B cell (primary cell): ENCODE results near the gene RNF38. TPM values are rescaled to one million over a fixed set of nuclear protein-coding genes. Genes with fewer than 3 reads are reported as not detected.

Experiments used
- ATAC-seq: fragments of 200-7000 bp; cut with Tn5 transposase; one replicate; pipeline ENCODE4 v1.10.0; 2021; ENCODE audit warnings: low read depth, mild to moderate bottlenecking, moderate number of reproducible peaks, moderate library complexity
- CTCF ChIA-PET: fragments of 350-600 bp; sonication (Branson Sonifier 250); formaldehyde crosslinking; loops from one replicate; lab custom pipeline; 2021; ENCODE audit warnings: antibody characterized with exemption, inconsistent platforms; lab: Charles Lee
- POLR2A ChIA-PET: fragments of 350-600 bp; sonication (Branson Sonifier 250); formaldehyde crosslinking; loops from one replicate; lab custom pipeline; 2021; ENCODE audit warnings: antibody characterized with exemption; lab: Charles Lee
- DNase-seq: peaks from one replicate; pipeline ENCODE4 v3.0.0; 2013
- H2AFZ ChIP-seq: 2 replicates; pipeline ENCODE4 v1.6.1; 2012; ENCODE audit warnings: mild to moderate bottlenecking, low read depth, low read length; ENCODE audit not compliant: insufficient read depth, poor library complexity, severe bottlenecking
- H3K27ac ChIP-seq, 2 donors: 1 replicate in 1 of 2; 2 replicates in 1 of 2; pipeline ENCODE4 v1.5.1; 2012 to 2013; ENCODE audit warnings: low read length in 2 of 2, mild to moderate bottlenecking in 2 of 2, moderate library complexity in 1 of 2
- H3K27me3 ChIP-seq, 4 experiments: fragments of 200-600 bp in 1 of 4; sonication (generic) in 1 of 4; replicated peaks in 1 of 4; 1 replicate in 2 of 4; 2 replicates in 2 of 4; pipeline versions ENCODE4 v1.6.1 to v1.7.0; 2013 to 2016; ENCODE audit warnings: low read length in 3 of 4, mild to moderate bottlenecking in 2 of 4, mixed read lengths in 1 of 4, moderate library complexity in 1 of 4; ENCODE audit not compliant: insufficient read depth in 4 of 4, control insufficient read depth in 3 of 4; ENCODE audit errors: control extremely low read depth in 1 of 4
- H3K36me3 ChIP-seq, 2 experiments: replicated peaks in 1 of 2; 1 replicate in 1 of 2; 2 replicates in 1 of 2; pipeline versions ENCODE4 v1.6.1 to v1.7.1; 2013; ENCODE audit warnings: low read length in 1 of 2; ENCODE audit not compliant: insufficient read depth in 2 of 2, control insufficient read depth in 1 of 2; ENCODE audit errors: control extremely low read depth in 1 of 2, extremely low read depth in 1 of 2
- H3K4me1 ChIP-seq, 2 donors: fragments of 200-600 bp in 1 of 2; sonication (generic) in 1 of 2; 1 replicate in 1 of 2; 2 replicates in 1 of 2; pipeline versions ENCODE4 v1.5.1 to v1.6.1; 2013 to 2017; ENCODE audit warnings: low read length in 2 of 2; ENCODE audit not compliant: control insufficient read depth in 2 of 2, insufficient read depth in 2 of 2
- H3K4me2 ChIP-seq: replicated peaks from 2 replicates; pipeline ENCODE3; 2012; ENCODE audit warnings: mild to moderate bottlenecking, low read depth, low read length; ENCODE audit not compliant: poor library complexity, severe bottlenecking
- H3K4me3 ChIP-seq, 5 experiments: fragments of 200-600 bp in 1 of 5; sonication (generic) in 1 of 5; 1 replicate in 3 of 5; 2 replicates in 2 of 5; pipeline versions ENCODE4 v1.5.1 to v1.7.0; 2011 to 2016; ENCODE audit warnings: low read length in 4 of 5, mild to moderate bottlenecking in 4 of 5, low read depth in 2 of 5, control low read depth in 1 of 5, moderate library complexity in 1 of 5; ENCODE audit not compliant: insufficient read depth in 1 of 5; ENCODE audit errors: control extremely low read depth in 1 of 5, extremely low read depth in 1 of 5
- H3K79me2 ChIP-seq: fragments of 200-600 bp; sonication (generic); one replicate; pipeline ENCODE4 v1.6.0; 2016; ENCODE audit warnings: low read length; ENCODE audit not compliant: control insufficient read depth, insufficient read depth
- H3K9ac ChIP-seq: fragments of 200-600 bp; sonication (generic); 2 replicates; pipeline ENCODE4 v1.6.1; 2017; ENCODE audit warnings: mild to moderate bottlenecking, low read length, moderate library complexity
- H3K9me3 ChIP-seq, 3 donors: one replicate each; pipeline versions ENCODE4 v1.6.1 to v1.7.1; 2013; ENCODE audit warnings: low read length in 2 of 3; ENCODE audit not compliant: control insufficient read depth in 2 of 3, insufficient read depth in 1 of 3; ENCODE audit errors: control extremely low read depth in 1 of 3
- H4K20me1 ChIP-seq: 2 replicates; pipeline ENCODE4 v1.6.0; 2012; ENCODE audit warnings: mild to moderate bottlenecking, low read length; ENCODE audit not compliant: insufficient read depth, control insufficient read depth, poor library complexity, severe bottlenecking
- H3K27ac Mint-ChIP-seq: one replicate; pipeline ENCODE4 v1.8.0; 2021; ENCODE audit warnings: mixed read lengths
- H3K27me3 Mint-ChIP-seq: one replicate; pipeline ENCODE4 v1.8.0; 2021; ENCODE audit warnings: mixed read lengths
- H3K4me1 Mint-ChIP-seq: one replicate; pipeline ENCODE4 v1.8.0; 2021; ENCODE audit warnings: mixed read lengths
- H3K4me3 Mint-ChIP-seq: one replicate; pipeline ENCODE4 v1.8.0; 2021; ENCODE audit warnings: mixed read lengths
- H3K9me3 Mint-ChIP-seq: one replicate; pipeline ENCODE4 v1.8.0; 2022; ENCODE audit warnings: mixed read lengths; ENCODE audit not compliant: insufficient read depth
- EZH2 ChIP-seq: IDR thresholded peaks from 2 replicates; pipeline ENCODE4 v1.6.1; 2012; ENCODE audit warnings: borderline replicate concordance, low read depth, mild to moderate bottlenecking, moderate library complexity, low read length; ENCODE audit not compliant: insufficient read depth, poor library complexity, severe bottlenecking
- WGBS: methylation state at CpG from one replicate; pipeline ENCODE4 v1.1.5; 2013; ENCODE audit warnings: missing lambda C conversion rate; ENCODE audit not compliant: insufficient coverage; 5-methylcytosine and 5-hydroxymethylcytosine counted together
- intact Hi-C: fragments of 100-400 bp; cut with micrococcal nuclease; formaldehyde crosslinking; loops from one replicate; pipeline ENCODE4 v1.10.0; 2022
- polyA plus RNA-seq: library from polyadenylated mRNA; depleted of rRNA; stranded (reverse); fragments of >200 nt; gene quantifications from 2 replicates; pipeline ENCODE4 v1.2.3, GENCODE V29; 2012
- total RNA-seq, 2 donors: library from RNA; stranded (reverse); fragments of 120-200 nt in 1 of 2; gene quantifications; 1 replicate in 1 of 2; 2 replicates in 1 of 2; pipeline versions ENCODE4 v1.2.3 to v1.2.4, GENCODE V29; 2013 to 2022
- TF ChIP-seq, protein P1 (sequence below): fragments of 200-600 bp; IDR thresholded peaks from one replicate; pipeline ENCODE4 v1.8.0; 2022; ENCODE audit warnings: antibody characterized with exemption, mild to moderate bottlenecking

The RNF38 gene
- total and polyA plus RNA-seq, 2 donors (not counting 1 experiment from before 2014, with no cell fraction given), result 25.2 to 81.6 TPM

DNA sequence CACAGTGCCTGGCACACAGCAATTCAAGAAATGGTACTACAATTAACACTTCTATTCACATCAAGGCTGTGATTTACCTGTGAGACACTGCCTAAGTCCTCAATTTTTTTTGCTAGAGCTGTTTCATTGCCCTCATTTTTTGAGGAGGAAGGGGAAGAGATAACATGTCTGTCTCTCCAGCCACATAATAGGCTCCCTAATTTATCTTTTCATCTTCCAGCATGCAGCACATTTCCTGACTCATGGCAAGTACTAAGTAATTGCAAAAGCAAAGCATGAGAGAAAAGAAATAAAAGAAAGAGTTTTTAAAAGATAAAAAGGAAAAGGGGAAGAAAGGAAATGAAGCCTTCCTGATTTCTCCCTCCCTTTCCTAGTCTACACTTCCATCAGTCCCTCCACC is 26.9 kb upstream of the RNF38 start:
- Mint-ChIP-seq H3K27ac (no peak overlapping the region), H3K27me3 (no peaks in the 10 kb centered on the region), H3K4me3 (no peak overlapping the region), H3K4me1 (peaks cover 2% of the 10 kb centered on the region), H3K9me3 (no peaks in the 10 kb centered on the region)
- no peak overlapping the region for H3K4me2 ChIP-seq
- H3K36me3 ChIP-seq, result peaks cover 9 to 15% of the 10 kb centered on the region in 2 experiments
- H4K20me1 ChIP-seq, result peaks cover 26% of the 10 kb centered on the region
- no peaks in the 10 kb centered on the region for H3K27me3 ChIP-seq
- intact Hi-C loops, result no loop called here
- CTCF ChIA-PET, result interaction anchor here (1.5 to 1.7 kb wide), 2 partner anchors 10 to 129 kb away, joined by 3 to 6 read pairs; no protein-coding TSS in a partner anchor
- ATAC-seq, result no peak
- no peak for DNase-seq
- H3K9ac ChIP-seq, result no peak overlapping the region
- H3K4me1 ChIP-seq, result no peaks in the 10 kb centered on the region
- POLR2A ChIA-PET, result no interaction called here
- TF ChIP-seq, protein P1, sequence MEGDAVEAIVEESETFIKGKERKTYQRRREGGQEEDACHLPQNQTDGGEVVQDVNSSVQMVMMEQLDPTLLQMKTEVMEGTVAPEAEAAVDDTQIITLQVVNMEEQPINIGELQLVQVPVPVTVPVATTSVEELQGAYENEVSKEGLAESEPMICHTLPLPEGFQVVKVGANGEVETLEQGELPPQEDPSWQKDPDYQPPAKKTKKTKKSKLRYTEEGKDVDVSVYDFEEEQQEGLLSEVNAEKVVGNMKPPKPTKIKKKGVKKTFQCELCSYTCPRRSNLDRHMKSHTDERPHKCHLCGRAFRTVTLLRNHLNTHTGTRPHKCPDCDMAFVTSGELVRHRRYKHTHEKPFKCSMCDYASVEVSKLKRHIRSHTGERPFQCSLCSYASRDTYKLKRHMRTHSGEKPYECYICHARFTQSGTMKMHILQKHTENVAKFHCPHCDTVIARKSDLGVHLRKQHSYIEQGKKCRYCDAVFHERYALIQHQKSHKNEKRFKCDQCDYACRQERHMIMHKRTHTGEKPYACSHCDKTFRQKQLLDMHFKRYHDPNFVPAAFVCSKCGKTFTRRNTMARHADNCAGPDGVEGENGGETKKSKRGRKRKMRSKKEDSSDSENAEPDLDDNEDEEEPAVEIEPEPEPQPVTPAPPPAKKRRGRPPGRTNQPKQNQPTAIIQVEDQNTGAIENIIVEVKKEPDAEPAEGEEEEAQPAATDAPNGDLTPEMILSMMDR, result no peak
- TF ChIP-seq EZH2, result no peak
- no peak overlapping the region for H2AFZ ChIP-seq
- H3K4me3 ChIP-seq, result no peak overlapping the region
- no peaks in the 10 kb centered on the region for H3K9me3 ChIP-seq
- H3K27ac ChIP-seq, result no peak overlapping the region
- H3K79me2 ChIP-seq, result peaks cover 58% of the 10 kb centered on the region

DNA sequence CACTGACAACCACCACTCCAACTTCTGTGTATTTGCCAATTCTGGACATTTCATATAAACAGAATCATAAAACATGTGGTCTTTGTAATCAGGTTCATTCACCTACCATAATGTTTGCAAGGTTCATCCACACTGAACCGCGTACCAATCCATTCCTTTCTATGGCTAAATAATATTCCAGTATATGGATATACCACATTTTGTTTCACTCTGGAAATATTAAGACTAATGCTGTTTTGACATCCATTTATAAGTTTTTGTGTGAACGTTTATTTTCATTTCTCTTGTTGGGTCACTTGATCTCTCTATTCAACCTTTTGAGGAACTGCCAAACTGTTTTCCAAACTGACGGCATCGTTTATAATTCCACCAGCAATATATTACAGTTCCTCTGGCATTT is 26.3 kb upstream of the RNF38 start:
- H3K4me3 ChIP-seq, result no peak overlapping the region
- CTCF ChIA-PET, result interaction anchor here (1.7 kb wide), 1 partner anchor 130 kb away, joined by 6 read pairs; no protein-coding TSS in a partner anchor
- H3K9me3 Mint-ChIP-seq, result no peaks in the 10 kb centered on the region
- DNase-seq, result no peak
- H3K4me2 ChIP-seq, result no peak overlapping the region
- H3K4me1 Mint-ChIP-seq, result peaks cover 2% of the 10 kb centered on the region
- WGBS, result no CpG with 5 or more reads among the region's 5 CpGs
- POLR2A ChIA-PET, result no interaction called here
- H4K20me1 ChIP-seq, result peaks cover 20% of the 10 kb centered on the region
- H3K9me3 ChIP-seq, result no peaks in the 10 kb centered on the region
- H3K27ac ChIP-seq, result no peak overlapping the region
- H3K27me3 ChIP-seq, result no peaks in the 10 kb centered on the region
- no peaks in the 10 kb centered on the region for H3K27me3 Mint-ChIP-seq
- H3K9ac ChIP-seq, result no peak overlapping the region
- no peak overlapping the region for H2AFZ ChIP-seq
- no peak for TF ChIP-seq EZH2
- TF ChIP-seq, protein P1, result no peak
- H3K79me2 ChIP-seq, result peaks cover 57% of the 10 kb centered on the region
- H3K4me3 Mint-ChIP-seq, result no peak overlapping the region
- no peak for ATAC-seq
- H3K4me1 ChIP-seq, result no peaks in the 10 kb centered on the region
- H3K36me3 ChIP-seq, result peaks cover 9 to 20% of the 10 kb centered on the region in 2 experiments
- H3K27ac Mint-ChIP-seq, result no peak overlapping the region
- intact Hi-C loops, result no loop called here
